ENCODE data around the gene CELA3A.
"Not testable (repeated sequence)": the region's sequence is repeated elsewhere in the genome, so short reads cannot be mapped to it uniquely, and the experiment has no call there.

The CELA3A gene

GRCh38 chr1:21975296-21975695 is 26.2 kb upstream of the CELA3A start:
- not testable (repeated sequence) for H3K36me3 ChIP-seq; H3K4me3 ChIP-seq (ENCODE audit: low read depth in 1 of 2, low read length in 1 of 2); H3K27me3 ChIP-seq; H3K4me1 ChIP-seq (ENCODE audit: control insufficient read depth in 1 of 2, insufficient read depth in 1 of 2, low read depth in 1 of 2, low read length in 1 of 2); H3K9me3 ChIP-seq; H3K27ac ChIP-seq

- H3K27me3 ChIP-seq; H3K9me3 ChIP-seq; H3K36me3 ChIP-seq; H3K4me3 ChIP-seq (ENCODE audit: low read depth in 1 of 2, low read length in 1 of 2); H3K27ac ChIP-seq; H3K4me1 ChIP-seq (ENCODE audit: control insufficient read depth in 1 of 2, insufficient read depth in 1 of 2, low read depth in 1 of 2, low read length in 1 of 2): not testable (repeated sequence)
Observed at GRCh38 chr1:21976703-21977239, 24.7 kb upstream of the CELA3A start, which contains the start of gene CELA3B. TSS of gene CELA3B (plus strand) at chr1:21977022. CDS start at chr1:21977040, 18 bp downstream.

- not testable (repeated sequence) for H3K4me3 ChIP-seq (ENCODE audit: low read depth in 1 of 2, low read length in 1 of 2); H3K27me3 ChIP-seq; H3K9me3 ChIP-seq; H3K27ac ChIP-seq; H3K4me1 ChIP-seq (ENCODE audit: control insufficient read depth in 1 of 2, insufficient read depth in 1 of 2, low read depth in 1 of 2, low read length in 1 of 2); H3K36me3 ChIP-seq
Observed at GRCh38 chr1:21978209-21978608, 23.2 kb upstream of the CELA3A start.

DNA sequence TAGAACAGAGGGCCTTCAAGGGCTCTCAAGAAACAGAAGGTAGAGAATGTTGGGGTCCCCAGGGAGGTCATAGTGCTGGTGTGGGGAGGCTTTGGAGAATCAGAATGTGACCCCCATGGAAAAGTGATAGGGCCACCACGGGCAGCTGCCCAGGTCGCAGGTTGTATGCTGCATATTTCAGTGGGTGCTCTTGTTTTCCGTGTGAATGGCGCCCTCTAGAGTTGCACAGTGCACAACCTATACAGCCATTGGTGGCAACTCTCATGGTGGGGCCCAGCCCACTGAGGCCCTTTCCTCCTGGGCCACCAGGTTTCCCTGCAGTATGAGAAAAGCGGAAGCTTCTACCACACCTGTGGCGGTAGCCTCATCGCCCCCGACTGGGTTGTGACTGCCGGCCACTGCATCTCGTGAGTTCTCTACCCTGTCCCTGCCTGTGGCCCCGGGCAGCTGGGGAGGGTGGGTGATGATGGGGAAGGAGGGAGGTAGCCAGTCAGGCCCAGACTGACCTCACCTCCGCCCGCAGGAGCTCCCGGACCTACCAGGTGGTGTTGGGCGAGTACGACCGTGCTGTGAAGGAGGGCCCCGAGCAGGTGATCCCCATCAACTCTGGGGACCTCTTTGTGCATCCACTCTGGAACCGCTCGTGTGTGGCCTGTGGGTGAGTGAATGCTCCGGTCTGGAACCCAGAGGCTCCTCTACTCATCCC is 20.8 kb upstream of the CELA3A start:
- not testable (repeated sequence) for H3K27ac ChIP-seq; H3K27me3 ChIP-seq; H3K4me3 ChIP-seq (ENCODE audit: low read depth in 1 of 2, low read length in 1 of 2); H3K36me3 ChIP-seq; H3K9me3 ChIP-seq; H3K4me1 ChIP-seq (ENCODE audit: control insufficient read depth in 1 of 2, insufficient read depth in 1 of 2, low read depth in 1 of 2, low read length in 1 of 2)

GRCh38 chr1:21981253-21981652 is 20.2 kb upstream of the CELA3A start:
- not testable (repeated sequence) for H3K4me1 ChIP-seq (ENCODE audit: control insufficient read depth in 1 of 2, insufficient read depth in 1 of 2, low read depth in 1 of 2, low read length in 1 of 2); H3K27me3 ChIP-seq; H3K9me3 ChIP-seq; H3K36me3 ChIP-seq; H3K4me3 ChIP-seq (ENCODE audit: low read depth in 1 of 2, low read length in 1 of 2); H3K27ac ChIP-seq

DNA sequence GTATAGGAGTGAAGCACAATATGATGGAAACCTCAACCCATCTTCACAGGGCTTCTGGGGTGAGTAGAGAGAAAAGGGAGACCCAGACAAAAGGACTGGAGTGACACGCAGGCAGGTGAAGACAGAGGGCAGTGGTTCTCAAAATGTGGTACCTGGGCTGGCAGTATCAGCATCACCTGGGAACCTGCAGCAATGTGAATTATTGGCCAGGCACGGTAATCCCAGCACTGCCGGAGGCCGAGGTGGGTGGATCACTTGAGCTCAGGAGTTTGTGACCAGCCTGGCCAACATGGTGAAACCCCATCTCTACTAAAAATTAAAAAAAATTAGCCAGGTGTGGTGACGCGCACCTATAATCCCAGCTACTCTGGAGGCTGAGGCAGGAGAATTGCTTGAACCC is 19.3 kb upstream of the CELA3A start:
- H3K4me1 ChIP-seq (ENCODE audit: control insufficient read depth in 1 of 2, insufficient read depth in 1 of 2, low read depth in 1 of 2, low read length in 1 of 2); H3K27ac ChIP-seq; H3K36me3 ChIP-seq; H3K4me3 ChIP-seq (ENCODE audit: low read depth in 1 of 2, low read length in 1 of 2); H3K9me3 ChIP-seq; H3K27me3 ChIP-seq: not testable (repeated sequence)

GRCh38 chr1:21983539-21983938 is 17.9 kb upstream of the CELA3A start:
- H3K4me1 ChIP-seq (ENCODE audit: control insufficient read depth in 1 of 2, insufficient read depth in 1 of 2, low read depth in 1 of 2, low read length in 1 of 2); H3K36me3 ChIP-seq; H3K9me3 ChIP-seq; H3K4me3 ChIP-seq (ENCODE audit: low read depth in 1 of 2, low read length in 1 of 2); H3K27me3 ChIP-seq; H3K27ac ChIP-seq: not testable (repeated sequence)

DNA sequence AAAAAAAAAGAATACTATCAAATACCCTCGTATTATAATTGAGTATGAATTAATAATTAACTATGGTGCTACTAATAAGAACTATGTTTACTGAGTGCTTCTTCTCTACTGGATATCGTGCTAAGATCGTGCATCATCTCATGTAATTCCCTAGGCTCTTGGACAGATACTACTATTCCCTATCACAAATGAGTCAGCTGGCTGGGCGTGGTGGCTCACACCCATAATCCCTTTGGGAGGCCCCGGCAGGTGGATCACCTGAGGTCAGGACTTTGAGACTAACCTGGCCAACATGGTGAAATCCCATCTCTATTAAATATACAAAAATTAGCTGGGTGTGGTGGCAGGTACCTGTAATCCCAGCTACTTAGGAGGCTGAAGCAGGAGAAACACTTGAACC is 15.6 kb upstream of the CELA3A start:
- not testable (repeated sequence) for H3K4me3 ChIP-seq (ENCODE audit: low read depth in 1 of 2, low read length in 1 of 2); H3K36me3 ChIP-seq; H3K27ac ChIP-seq; H3K4me1 ChIP-seq (ENCODE audit: control insufficient read depth in 1 of 2, insufficient read depth in 1 of 2, low read depth in 1 of 2, low read length in 1 of 2); H3K27me3 ChIP-seq; H3K9me3 ChIP-seq

DNA sequence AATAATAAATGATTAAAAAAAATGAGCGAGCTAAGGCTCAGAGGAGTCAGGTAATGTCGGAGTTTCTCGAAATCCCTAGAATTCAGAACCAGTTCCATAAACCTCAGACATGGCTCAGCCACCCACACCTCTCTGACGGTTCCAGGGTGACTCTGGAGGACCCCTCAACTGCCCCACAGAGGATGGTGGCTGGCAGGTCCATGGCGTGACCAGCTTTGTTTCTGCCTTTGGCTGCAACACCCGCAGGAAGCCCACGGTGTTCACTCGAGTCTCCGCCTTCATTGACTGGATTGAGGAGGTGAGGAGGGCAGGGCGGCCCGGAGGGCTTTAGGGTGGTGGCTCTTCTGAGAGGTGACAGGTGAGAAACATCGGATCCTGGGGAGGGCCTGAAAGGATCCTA is 15.1 kb upstream of the CELA3A start:
- H3K9me3 ChIP-seq; H3K27me3 ChIP-seq; H3K4me1 ChIP-seq (ENCODE audit: control insufficient read depth in 1 of 2, insufficient read depth in 1 of 2, low read depth in 1 of 2, low read length in 1 of 2); H3K36me3 ChIP-seq; H3K4me3 ChIP-seq (ENCODE audit: low read depth in 1 of 2, low read length in 1 of 2); H3K27ac ChIP-seq: not testable (repeated sequence)

GRCh38 chr1:21989672-21990393 is 11.6 kb upstream of the CELA3A start:
- H3K9me3 ChIP-seq; H3K27me3 ChIP-seq; H3K36me3 ChIP-seq; H3K4me3 ChIP-seq (ENCODE audit: low read depth in 1 of 2, low read length in 1 of 2); H3K4me1 ChIP-seq (ENCODE audit: control insufficient read depth in 1 of 2, insufficient read depth in 1 of 2, low read depth in 1 of 2, low read length in 1 of 2); H3K27ac ChIP-seq: not testable (repeated sequence)

GRCh38 chr1:21992186-21992585 is 9.3 kb upstream of the CELA3A start:
- not testable (repeated sequence) for H3K9me3 ChIP-seq; H3K27me3 ChIP-seq; H3K4me1 ChIP-seq (ENCODE audit: control insufficient read depth in 1 of 2, insufficient read depth in 1 of 2, low read depth in 1 of 2, low read length in 1 of 2); H3K4me3 ChIP-seq (ENCODE audit: low read depth in 1 of 2, low read length in 1 of 2); H3K27ac ChIP-seq; H3K36me3 ChIP-seq

DNA sequence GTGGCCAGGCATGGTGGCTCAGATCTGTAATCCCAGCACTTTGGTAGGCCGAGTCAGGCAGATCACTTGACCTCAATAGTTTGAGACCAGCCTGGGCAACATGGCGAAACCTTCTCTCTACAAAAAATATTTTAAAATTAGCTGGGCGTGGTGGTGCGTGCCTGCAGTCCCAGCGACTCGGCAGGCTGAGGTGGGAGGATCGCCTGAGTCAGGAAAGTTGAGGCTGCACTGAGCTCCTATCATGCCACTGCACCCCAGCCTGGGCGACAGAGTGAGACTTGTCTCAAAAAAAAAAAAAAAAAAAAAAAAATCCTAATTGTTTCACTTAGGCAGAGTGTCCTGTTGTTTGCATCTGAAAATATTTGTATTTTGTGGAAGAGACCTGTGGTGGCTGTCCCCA is 6.7 kb upstream of the CELA3A start:
- H3K9me3 ChIP-seq; H3K4me3 ChIP-seq (ENCODE audit: low read depth in 1 of 2, low read length in 1 of 2); H3K4me1 ChIP-seq (ENCODE audit: control insufficient read depth in 1 of 2, insufficient read depth in 1 of 2, low read depth in 1 of 2, low read length in 1 of 2); H3K27me3 ChIP-seq; H3K27ac ChIP-seq; H3K36me3 ChIP-seq: not testable (repeated sequence)

GRCh38 chr1:21996663-21996970 is 4.8 kb upstream of the CELA3A start:
- H3K4me3 ChIP-seq (ENCODE audit: low read depth in 1 of 2, low read length in 1 of 2); H3K27ac ChIP-seq; H3K4me1 ChIP-seq (ENCODE audit: control insufficient read depth in 1 of 2, insufficient read depth in 1 of 2, low read depth in 1 of 2, low read length in 1 of 2); H3K9me3 ChIP-seq; H3K36me3 ChIP-seq; H3K27me3 ChIP-seq: not testable (repeated sequence)

- not testable (repeated sequence) for H3K27ac ChIP-seq; H3K27me3 ChIP-seq; H3K4me1 ChIP-seq (ENCODE audit: control insufficient read depth in 1 of 2, insufficient read depth in 1 of 2, low read depth in 1 of 2, low read length in 1 of 2); H3K9me3 ChIP-seq; H3K4me3 ChIP-seq (ENCODE audit: low read depth in 1 of 2, low read length in 1 of 2); H3K36me3 ChIP-seq
Observed at GRCh38 chr1:21997891-21998623, 3.4 kb upstream of the CELA3A start.
